ENCODE results near the gene FANCF.

- TF ChIP-seq CTCF (conservative IDR thresholded peaks at IDR 0.05; ENCODE audit: low read depth, low read length) (no peak), EZH2 (IDR thresholded peaks at IDR 0.05; ENCODE audit: borderline replicate concordance, low read depth, low read length, poor library complexity, severe bottlenecking) (no peak)
Observed at GRCh38 chr11:22634897-22635629, 9.4 kb upstream of the FANCF start.

Measured in A673 (cell line).